DMS153 treated with DMSO at 0.1 percent for 48 hours (cell line): ENCODE data around the gene HMCN2.
A peak's percentile ranks its signal among the peaks of the same experiment; 100 is the strongest.

ENCODE experiments used
- DNase-seq: peaks from one replicate; lab custom pipeline; 2025; ENCODE audit not compliant: unreplicated experiment; lab: John Stamatoyannopoulos, UW

Gene HMCN2

GRCh38 chr9:130463763-130464745 lies 198.5 kb downstream of the HMCN2 start:
- DNase-seq, result no peak

GRCh38 chr9:130465383-130466096 lies 200.0 kb downstream of the HMCN2 start:
- DNase-seq, result no peak

- DNase-seq, result no peak
These were observed 201.1 kb downstream of the HMCN2 start for GRCh38 chr9:130466537-130467217.

- DNase-seq, result peak; percentile 71
These were observed 201.8 kb downstream of the HMCN2 start for GRCh38 chr9:130467316-130467715.

- no peak for DNase-seq
These were observed 203.0 kb downstream of the HMCN2 start for GRCh38 chr9:130468566-130468965.

GRCh38 chr9:130470269-130470668 lies 204.7 kb downstream of the HMCN2 start:
- no peak for DNase-seq

GRCh38 chr9:130470950-130471349 lies 205.4 kb downstream of the HMCN2 start:
- DNase-seq, result no peak

GRCh38 chr9:130471411-130472183 lies 206.0 kb downstream of the HMCN2 start:
- DNase-seq, result no peak

- DNase-seq, result no peak
These were observed 206.7 kb downstream of the HMCN2 start for GRCh38 chr9:130472184-130472705.

GRCh38 chr9:130473009-130473408 lies 207.4 kb downstream of the HMCN2 start:
- no peak for DNase-seq

- DNase-seq, result no peak
These were observed 208.0 kb downstream of the HMCN2 start for GRCh38 chr9:130473566-130473965.

- DNase-seq, result no peak
These were observed 208.5 kb downstream of the HMCN2 start for GRCh38 chr9:130474106-130474505.

GRCh38 chr9:130476151-130476730 lies 210.7 kb downstream of the HMCN2 start:
- DNase-seq, result no peak

GRCh38 chr9:130477564-130477963 lies 212.0 kb downstream of the HMCN2 start:
- DNase-seq, result no peak

GRCh38 chr9:130478152-130478551 lies 212.6 kb downstream of the HMCN2 start:
- DNase-seq, result no peak

- DNase-seq, result no peak
These were observed 213.4 kb downstream of the HMCN2 start for GRCh38 chr9:130478736-130479575.

GRCh38 chr9:130479587-130479986 lies 214.0 kb downstream of the HMCN2 start:
- DNase-seq, result no peak

- no peak for DNase-seq
These were observed 215.1 kb downstream of the HMCN2 start for GRCh38 chr9:130480673-130481072.

- DNase-seq, result no peak
These were observed 216.9 kb downstream of the HMCN2 start for GRCh38 chr9:130482463-130482862.
